ENCODE measurements around the gene DSCAML1. TPM values are rescaled to one million over a fixed set of nuclear protein-coding genes. Genes with fewer than 3 reads are reported as not detected.
"Not testable (repeated sequence)": the region's sequence is repeated elsewhere in the genome, so short reads cannot be mapped to it uniquely, and the experiment has no call there.

The DSCAML1 gene
- total and polyA plus RNA-seq, 10 of the 15 experiments (the other 5 are each of a cell fraction or from before 2014, with no cell fraction given): 0.03 to 0.18 (median 0.06) TPM; not detected in 1

- SMC1A ChIA-PET (ENCODE audit: uncharacterized antibody, unreplicated experiment): no interaction called here
- BruUV-seq (replicated peaks): no TSS peak
These were observed 390.0 kb downstream of the DSCAML1 start for GRCh38 chr11:117407016-117407415.

GRCh38 chr11:117405898-117406297 is 391.1 kb downstream of the DSCAML1 start:
- BruUV-seq (replicated peaks); CTCF ChIA-PET; H4K20me1 ChIP-seq (ENCODE audit: control insufficient read depth, insufficient read depth); H3K36me3 ChIP-seq (ENCODE audit: control insufficient read depth in 2 of 2, insufficient read depth in 2 of 2, low read length in 1 of 2); H2AFZ ChIP-seq (ENCODE audit: control insufficient read depth, low read depth, low read length); RAD21 ChIA-PET (ENCODE audit: unreplicated experiment); DNase-seq (ENCODE audit: low read depth, low spot score); H3K4me1 ChIP-seq (ENCODE audit: control insufficient read depth, insufficient read depth, low read length); H3K9ac ChIP-seq (ENCODE audit: control insufficient read depth, insufficient read depth, low read length); in situ Hi-C loops (cut with MboI); H3K27ac ChIP-seq (ENCODE audit: control insufficient read depth, insufficient read depth); intact Hi-C loops (cut with micrococcal nuclease; ENCODE audit: unreplicated experiment); SMC1A ChIA-PET (ENCODE audit: uncharacterized antibody, unreplicated experiment); H3K79me2 ChIP-seq (ENCODE audit: control insufficient read depth, insufficient read depth, low read length); FAIRE-seq; H3K27me3 ChIP-seq (replicated peaks in 1 of 2; ENCODE audit: control insufficient read depth in 2 of 2, insufficient read depth in 2 of 2, low read length in 1 of 2); H3K9me3 ChIP-seq (replicated peaks; ENCODE audit: control insufficient read depth, insufficient read depth, low read length); H3K4me3 ChIP-seq; H3K4me2 ChIP-seq (ENCODE audit: control insufficient read depth, insufficient read depth); POLR2A ChIA-PET; ATAC-seq: not testable (repeated sequence)
- WGBS (ENCODE audit: insufficient coverage, insufficient replicate concordance, low lambda C conversion rate, missing lambda C conversion rate): 64% methylated on average over 2 of the region's 2 CpGs

More at GRCh38 chr11:117407016-117407415, 390.0 kb downstream of the DSCAML1 start:
- Histone ChIP-seq H3K27ac (ENCODE audit: control insufficient read depth, insufficient read depth) (no peak overlapping the region), H3K4me1 (ENCODE audit: control insufficient read depth, insufficient read depth, low read length) (no peaks in the 10 kb centered on the region), H3K36me3 (ENCODE audit: control insufficient read depth in 2 of 2, insufficient read depth in 2 of 2, low read length in 1 of 2) (peaks cover 0 to 7% of the 10 kb centered on the region in 2 experiments; a peak in 2 of 4 replicates), H3K4me3 (no peak overlapping the region), H3K79me2 (ENCODE audit: control insufficient read depth, insufficient read depth, low read length) (no peaks in the 10 kb centered on the region), H3K27me3 (replicated peaks in 1 of 2; ENCODE audit: control insufficient read depth in 2 of 2, insufficient read depth in 2 of 2, low read length in 1 of 2) (no peaks in the 10 kb centered on the region), H3K4me2 (ENCODE audit: control insufficient read depth, insufficient read depth) (no peak overlapping the region), H4K20me1 (ENCODE audit: control insufficient read depth, insufficient read depth) (no peaks in the 10 kb centered on the region), H3K9me3 (replicated peaks; ENCODE audit: control insufficient read depth, insufficient read depth, low read length) (peaks cover 4% of the 10 kb centered on the region; the same call in 2 of the 3 replicates), H3K9ac (ENCODE audit: control insufficient read depth, insufficient read depth, low read length) (no peak overlapping the region), H2AFZ (ENCODE audit: control insufficient read depth, low read depth, low read length) (no peak overlapping the region)
- ChIA-PET CTCF (no interaction called here), RAD21 (ENCODE audit: unreplicated experiment) (no interaction called here), POLR2A (no interaction called here)
- in situ Hi-C loops (cut with MboI) (no loop called here), intact Hi-C loops (cut with micrococcal nuclease; ENCODE audit: unreplicated experiment) (no loop called here)
- no peak for FAIRE-seq
- ATAC-seq: no peak
- no peak for DNase-seq (ENCODE audit: low read depth, low spot score)
- no peak for TF ChIP-seq NBN (IDR thresholded peaks at IDR 0.05)
- TF ChIP-seq YY1 (IDR thresholded peaks at IDR 0.05; ENCODE audit: low read depth, low read length): no peak
- TF ChIP-seq ATF7 (IDR thresholded peaks at IDR 0.05; ENCODE audit: low read depth): no peak
- no peak for TF ChIP-seq KAT2A (conservative IDR thresholded peaks at IDR 0.05; ENCODE audit: control insufficient read depth, low read depth, low read length)
- TF ChIP-seq ZNF207 (IDR thresholded peaks at IDR 0.05; ENCODE audit: borderline replicate concordance): no peak
- 87% methylated on average over 6 of the region's 6 CpGs for WGBS (ENCODE audit: insufficient coverage, insufficient replicate concordance, low lambda C conversion rate, missing lambda C conversion rate)

- H3K27me3 ChIP-seq (replicated peaks in 1 of 2; ENCODE audit: control insufficient read depth in 2 of 2, insufficient read depth in 2 of 2, low read length in 1 of 2); H4K20me1 ChIP-seq (ENCODE audit: control insufficient read depth, insufficient read depth); H3K9me3 ChIP-seq (replicated peaks; ENCODE audit: control insufficient read depth, insufficient read depth, low read length); FAIRE-seq; H3K79me2 ChIP-seq (ENCODE audit: control insufficient read depth, insufficient read depth, low read length); RAD21 ChIA-PET (ENCODE audit: unreplicated experiment); DNase-seq (ENCODE audit: low read depth, low spot score); BruUV-seq (replicated peaks); H2AFZ ChIP-seq (ENCODE audit: control insufficient read depth, low read depth, low read length); H3K4me1 ChIP-seq (ENCODE audit: control insufficient read depth, insufficient read depth, low read length); CTCF ChIA-PET; H3K27ac ChIP-seq (ENCODE audit: control insufficient read depth, insufficient read depth); SMC1A ChIA-PET (ENCODE audit: uncharacterized antibody, unreplicated experiment); intact Hi-C loops (cut with micrococcal nuclease; ENCODE audit: unreplicated experiment); POLR2A ChIA-PET; H3K4me3 ChIP-seq; H3K9ac ChIP-seq (ENCODE audit: control insufficient read depth, insufficient read depth, low read length); in situ Hi-C loops (cut with MboI); H3K4me2 ChIP-seq (ENCODE audit: control insufficient read depth, insufficient read depth); ATAC-seq: not testable (repeated sequence)
- 97% methylated on average over 2 of the region's 2 CpGs for WGBS (ENCODE audit: insufficient coverage, insufficient replicate concordance, low lambda C conversion rate, missing lambda C conversion rate)
- peaks cover 3 to 14% of the 10 kb centered on the region in 2 experiments; a peak in 3 of 4 replicates for H3K36me3 ChIP-seq (ENCODE audit: control insufficient read depth in 2 of 2, insufficient read depth in 2 of 2, low read length in 1 of 2)
These were observed 397.7 kb downstream of the DSCAML1 start for GRCh38 chr11:117399100-117399840.

Measured in GM12878 (cell line).